Measurements from ENCODE around the gene ZNF692. TPM values are rescaled to one million over a fixed set of nuclear protein-coding genes. Genes with fewer than 3 reads are reported as not detected.
"Not testable (repeated sequence)": the region's sequence is repeated elsewhere in the genome, so short reads cannot be mapped to it uniquely, and the experiment has no call there.

The ZNF692 gene
- total and polyA plus RNA-seq, 9 donors = 13.2 to 47.7 (median 35.4) TPM

GRCh38 chr1:248890549-248891498 lies 31.9 kb upstream of the ZNF692 start:
- intact Hi-C loops (cut with DNase I) = no loop called here
- Histone ChIP-seq H3K4me3 (no peak overlapping the region), H3K27me3 (no peaks in the 10 kb centered on the region), H3K4me1 (ENCODE audit: insufficient read depth) (peaks cover 1% of the 10 kb centered on the region), H3K27ac (no peak overlapping the region), H3K36me3 (no peaks in the 10 kb centered on the region), H3K9me3 (no peaks in the 10 kb centered on the region)
- 81 to 86% (median 85%) methylated on average over 9 of the region's 9 CpGs for WGBS, 3 donors
- DNase-seq = no peak
- TF ChIP-seq EP300 (IDR thresholded peaks at IDR 0.05) = no peak
- TF ChIP-seq CTCF (IDR thresholded peaks at IDR 0.05) = no peak
- no peak for TF ChIP-seq POLR2A (IDR thresholded peaks at IDR 0.05)

- 48 to 69% (median 59%) methylated on average over 10 of the region's 10 CpGs for WGBS, 3 donors
- H3K36me3 ChIP-seq; intact Hi-C loops (cut with DNase I); H3K27ac ChIP-seq; H3K4me3 ChIP-seq; H3K4me1 ChIP-seq (ENCODE audit: insufficient read depth); H3K27me3 ChIP-seq; H3K9me3 ChIP-seq; DNase-seq: not testable (repeated sequence)
Measured at GRCh38 chr1:248889914-248890243, 31.0 kb upstream of the ZNF692 start.

GRCh38 chr1:248886237-248886895 lies 27.5 kb upstream of the ZNF692 start:
- Histone ChIP-seq H3K9me3 (no peaks in the 10 kb centered on the region), H3K4me1 (ENCODE audit: insufficient read depth) (peaks cover 1% of the 10 kb centered on the region), H3K27ac (no peak overlapping the region), H3K4me3 (no peak overlapping the region), H3K36me3 (no peaks in the 10 kb centered on the region), H3K27me3 (no peaks in the 10 kb centered on the region)
- TF ChIP-seq EP300 (IDR thresholded peaks at IDR 0.05) (no peak), POLR2A (IDR thresholded peaks at IDR 0.05) (no peak), CTCF (IDR thresholded peaks at IDR 0.05) (no peak)
- DNase-seq = no peak
- intact Hi-C loops (cut with DNase I) = no loop called here
- WGBS, 3 donors = 2 to 5% (median 3%) methylated on average over 1 of the region's 1 CpG

DNA sequence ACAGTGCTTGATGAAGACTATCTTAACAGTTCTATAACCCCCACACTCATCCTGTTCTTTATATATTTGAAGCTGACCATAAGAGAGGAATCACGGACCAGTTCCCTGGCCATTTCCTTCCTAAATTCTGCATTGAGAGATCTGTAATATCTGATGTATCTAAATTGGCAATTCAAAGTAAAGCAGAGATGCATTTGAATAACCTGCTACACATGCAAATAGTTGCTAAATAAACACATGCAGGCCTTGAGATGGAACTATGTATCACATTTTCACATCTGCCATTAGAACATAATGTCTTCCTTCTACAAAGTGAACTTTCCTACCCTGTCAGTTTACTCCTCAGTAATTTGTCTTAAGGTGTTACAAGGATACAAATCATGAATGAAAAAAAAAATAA lies 26.8 kb upstream of the ZNF692 start:
- Histone ChIP-seq H3K4me3 (no peak overlapping the region), H3K27ac (no peak overlapping the region), H3K4me1 (ENCODE audit: insufficient read depth) (peaks cover 1% of the 10 kb centered on the region), H3K9me3 (no peaks in the 10 kb centered on the region), H3K36me3 (no peaks in the 10 kb centered on the region), H3K27me3 (no peaks in the 10 kb centered on the region)
- no peak for DNase-seq
- intact Hi-C loops (cut with DNase I) = no loop called here
- whole genome bisulfite sequencing, 3 donors = 84 to 94% (median 93%) methylated on average over 1 of the region's 1 CpG
- TF ChIP-seq EP300 (IDR thresholded peaks at IDR 0.05) = no peak
- TF ChIP-seq CTCF (IDR thresholded peaks at IDR 0.05) = no peak

Data from ovary (tissue), 9 donors.